CD14-positive monocyte (primary cell): ENCODE data around the gene DCUN1D3. TPM values are rescaled to one million over a fixed set of nuclear protein-coding genes. Genes with fewer than 3 reads are reported as not detected.

Source experiments
- DNase-seq, 3 donors: peaks; one replicate each; pipeline ENCODE4 v3.0.0-alpha.2; 2011 to 2022
- H2AFZ ChIP-seq: 2 replicates; pipeline ENCODE4 v1.6.0; 2012; ENCODE audit warnings: mild to moderate bottlenecking, low read depth, low read length, inconsistent platforms; ENCODE audit not compliant: insufficient read depth, poor library complexity, severe bottlenecking
- H3K27ac ChIP-seq, 2 donors: 1 replicate in 1 of 2; 2 replicates in 1 of 2; pipeline ENCODE4 v1.5.1; 2012 to 2013; ENCODE audit warnings: low read length in 2 of 2, control low read depth in 1 of 2, inconsistent platforms in 1 of 2, low read depth in 1 of 2, mild to moderate bottlenecking in 1 of 2
- H3K27me3 ChIP-seq, 2 donors: one replicate each; pipeline versions ENCODE4 v1.6.0 to v1.6.1; 2011 to 2013; ENCODE audit warnings: low read length in 2 of 2; ENCODE audit not compliant: control insufficient read depth in 2 of 2, insufficient read depth in 2 of 2
- H3K36me3 ChIP-seq, 2 donors: replicated peaks in 1 of 2; 1 replicate in 1 of 2; 2 replicates in 1 of 2; pipeline versions ENCODE4 v1.5.1 to v1.6.1; 2012 to 2013; ENCODE audit warnings: low read length in 2 of 2, control low read depth in 1 of 2, inconsistent platforms in 1 of 2, mild to moderate bottlenecking in 1 of 2; ENCODE audit not compliant: insufficient read depth in 2 of 2, control insufficient read depth in 1 of 2
- H3K4me1 ChIP-seq, 2 donors: 1 replicate in 1 of 2; 2 replicates in 1 of 2; pipeline versions ENCODE4 v1.5.1 to v1.6.1; 2012 to 2013; ENCODE audit warnings: low read length in 2 of 2, control low read depth in 1 of 2, inconsistent platforms in 1 of 2, mild to moderate bottlenecking in 1 of 2, moderate library complexity in 1 of 2; ENCODE audit not compliant: insufficient read depth in 2 of 2, control insufficient read depth in 1 of 2
- H3K4me2 ChIP-seq: replicated peaks from 2 replicates; pipeline ENCODE3; 2012; ENCODE audit warnings: low read length, moderate library complexity, mild to moderate bottlenecking; ENCODE audit not compliant: poor library complexity, severe bottlenecking; ENCODE audit errors: extremely low read depth
- H3K4me3 ChIP-seq, 3 experiments: fragments of 200-600 bp in 1 of 3; sonication (generic) in 1 of 3; replicated peaks in 1 of 3; 1 replicate in 2 of 3; 2 replicates in 1 of 3; pipeline ENCODE4 v1.5.1; 2011 to 2013; ENCODE audit warnings: low read length in 3 of 3, mild to moderate bottlenecking in 3 of 3, control low read depth in 2 of 3, low read depth in 2 of 3, inconsistent platforms in 1 of 3, moderate library complexity in 1 of 3
- H3K79me2 ChIP-seq: 2 replicates; pipeline ENCODE4 v1.6.0; 2012; ENCODE audit warnings: mild to moderate bottlenecking, control low read depth, inconsistent platforms, low read length, moderate library complexity; ENCODE audit not compliant: insufficient read depth
- H3K9ac ChIP-seq: 2 replicates; pipeline ENCODE4 v1.6.0; 2017; ENCODE audit warnings: low read length, mild to moderate bottlenecking; ENCODE audit not compliant: insufficient read depth, poor library complexity, severe bottlenecking
- H3K9me3 ChIP-seq, 2 donors: replicated peaks in 1 of 2; 1 replicate in 1 of 2; 2 replicates in 1 of 2; pipeline versions ENCODE4 v1.5.1 to v1.6.1; 2012 to 2013; ENCODE audit warnings: low read length in 2 of 2, control low read depth in 1 of 2; ENCODE audit not compliant: control insufficient read depth in 1 of 2, insufficient read depth in 1 of 2
- H4K20me1 ChIP-seq: 2 replicates; pipeline ENCODE4 v1.6.0; 2012; ENCODE audit warnings: mild to moderate bottlenecking, low read length, control low read depth, moderate library complexity; ENCODE audit not compliant: insufficient read depth
- H3K27ac Mint-ChIP-seq, 7 donors: one replicate each; pipeline ENCODE4 v1.8.0; 2020; ENCODE audit warnings: mild to moderate bottlenecking in 7 of 7, mixed read lengths in 7 of 7, moderate library complexity in 6 of 7, inconsistent platforms in 2 of 7
- H3K27me3 Mint-ChIP-seq, 3 donors: one replicate each; pipeline ENCODE4 v1.8.0; 2021 to 2022; ENCODE audit warnings: low read depth in 3 of 3, mild to moderate bottlenecking in 3 of 3, mixed read lengths in 3 of 3, moderate library complexity in 3 of 3, inconsistent platforms in 1 of 3
- H3K36me3 Mint-ChIP-seq, 2 donors: one replicate each; pipeline ENCODE4 v1.8.0; 2020; ENCODE audit warnings: mixed read lengths in 2 of 2, inconsistent platforms in 1 of 2, mild to moderate bottlenecking in 1 of 2
- H3K4me1 Mint-ChIP-seq: one replicate; pipeline ENCODE4 v1.8.0; 2020; ENCODE audit warnings: mild to moderate bottlenecking, mixed read lengths
- H3K4me3 Mint-ChIP-seq, 2 donors: one replicate each; pipeline ENCODE4 v1.8.0; 2020; ENCODE audit warnings: mild to moderate bottlenecking in 2 of 2, mixed read lengths in 2 of 2, moderate library complexity in 1 of 2
- H3K9me3 Mint-ChIP-seq, 7 donors: one replicate each; pipeline ENCODE4 v1.8.0; 2020 to 2022; ENCODE audit warnings: mixed read lengths in 7 of 7, mild to moderate bottlenecking in 6 of 7, moderate library complexity in 6 of 7, inconsistent platforms in 2 of 7
- WGBS: methylation state at CpG from one replicate; pipeline ENCODE4 v1.1.5; 2013; ENCODE audit warnings: missing lambda C conversion rate; ENCODE audit not compliant: insufficient coverage; 5-methylcytosine and 5-hydroxymethylcytosine counted together
- intact Hi-C, 2 donors: fragments of 100-400 bp; cut with micrococcal nuclease; formaldehyde crosslinking; loops; one replicate each; pipeline versions ENCODE4 v1.15.0 to v1.15.1; 2023
- polyA plus RNA-seq, 3 donors: library from polyadenylated mRNA; depleted of rRNA in 1 of 3; unstranded in 2 of 3; stranded (reverse) in 1 of 3; fragments of 300-500 nt in 2 of 3; fragments of >200 nt in 1 of 3; fragmentation: Illumina TruSeq in 2 of 3; gene quantifications; 1 replicate in 2 of 3; 2 replicates in 1 of 3; pipeline ENCODE4 v1.2.3, GENCODE V29; 2012 to 2021
- TF ChIP-seq, protein P1 (sequence below): fragments of 200-600 bp; IDR thresholded peaks from one replicate; pipeline ENCODE4 v1.8.0; 2022; ENCODE audit warnings: antibody characterized with exemption, mild to moderate bottlenecking

The DCUN1D3 gene
- polyA plus RNA-seq, 3 donors = 1.0 to 3.4 (median 1.3) TPM

DNA sequence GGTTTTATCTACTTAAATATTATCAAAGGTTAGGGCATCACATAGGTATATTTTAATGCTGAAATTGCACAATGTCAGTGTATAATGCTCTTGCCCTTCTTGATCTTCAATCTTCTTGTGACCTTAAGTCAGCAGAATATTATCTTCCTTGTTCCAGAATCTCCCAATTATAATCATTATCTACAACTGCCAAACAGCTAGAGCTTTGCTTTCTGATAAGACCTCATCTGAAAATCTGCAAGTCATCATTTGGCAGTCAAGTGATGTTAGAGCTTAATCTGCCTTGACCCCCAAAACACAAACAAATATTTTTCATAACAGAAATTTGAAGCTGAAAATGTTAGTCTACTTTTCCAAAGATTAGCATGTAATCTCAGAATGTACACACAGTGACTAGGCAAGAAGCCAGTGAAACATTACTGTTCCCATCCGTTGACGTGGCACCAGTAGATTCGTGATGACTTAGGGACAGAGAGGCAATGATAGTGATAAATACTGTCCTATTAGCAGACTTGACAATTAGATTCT is 74.1 kb downstream of the DCUN1D3 start:
- Histone ChIP-seq H3K36me3 (peaks cover 31 to 54% of the 10 kb centered on the region in 2 donors), H3K27ac (no peak overlapping the region), H3K4me1 (peaks cover 9 to 10% of the 10 kb centered on the region in 2 donors), H3K4me3 (no peak overlapping the region), H3K9me3 (no peaks in the 10 kb centered on the region), H3K4me2 (no peak overlapping the region), H3K27me3 (no peaks in the 10 kb centered on the region), H4K20me1 (no peaks in the 10 kb centered on the region), H3K79me2 (no peaks in the 10 kb centered on the region), H3K9ac (no peak overlapping the region), H2AFZ (no peak overlapping the region)
- H3K27ac Mint-ChIP-seq = no peak overlapping the region
- 76% methylated on average over 3 of the region's 3 CpGs for WGBS
- no peaks in the 10 kb centered on the region for H3K9me3 Mint-ChIP-seq
- H3K4me3 Mint-ChIP-seq = no peak overlapping the region
- no peak for DNase-seq
- H3K27me3 Mint-ChIP-seq = no peaks in the 10 kb centered on the region
- peaks cover 10% of the 10 kb centered on the region for H3K4me1 Mint-ChIP-seq
- peaks cover 20 to 34% of the 10 kb centered on the region in 2 donors for H3K36me3 Mint-ChIP-seq
- intact Hi-C loops = no loop called here
- TF ChIP-seq, protein P1, sequence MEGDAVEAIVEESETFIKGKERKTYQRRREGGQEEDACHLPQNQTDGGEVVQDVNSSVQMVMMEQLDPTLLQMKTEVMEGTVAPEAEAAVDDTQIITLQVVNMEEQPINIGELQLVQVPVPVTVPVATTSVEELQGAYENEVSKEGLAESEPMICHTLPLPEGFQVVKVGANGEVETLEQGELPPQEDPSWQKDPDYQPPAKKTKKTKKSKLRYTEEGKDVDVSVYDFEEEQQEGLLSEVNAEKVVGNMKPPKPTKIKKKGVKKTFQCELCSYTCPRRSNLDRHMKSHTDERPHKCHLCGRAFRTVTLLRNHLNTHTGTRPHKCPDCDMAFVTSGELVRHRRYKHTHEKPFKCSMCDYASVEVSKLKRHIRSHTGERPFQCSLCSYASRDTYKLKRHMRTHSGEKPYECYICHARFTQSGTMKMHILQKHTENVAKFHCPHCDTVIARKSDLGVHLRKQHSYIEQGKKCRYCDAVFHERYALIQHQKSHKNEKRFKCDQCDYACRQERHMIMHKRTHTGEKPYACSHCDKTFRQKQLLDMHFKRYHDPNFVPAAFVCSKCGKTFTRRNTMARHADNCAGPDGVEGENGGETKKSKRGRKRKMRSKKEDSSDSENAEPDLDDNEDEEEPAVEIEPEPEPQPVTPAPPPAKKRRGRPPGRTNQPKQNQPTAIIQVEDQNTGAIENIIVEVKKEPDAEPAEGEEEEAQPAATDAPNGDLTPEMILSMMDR = no peak

DNA sequence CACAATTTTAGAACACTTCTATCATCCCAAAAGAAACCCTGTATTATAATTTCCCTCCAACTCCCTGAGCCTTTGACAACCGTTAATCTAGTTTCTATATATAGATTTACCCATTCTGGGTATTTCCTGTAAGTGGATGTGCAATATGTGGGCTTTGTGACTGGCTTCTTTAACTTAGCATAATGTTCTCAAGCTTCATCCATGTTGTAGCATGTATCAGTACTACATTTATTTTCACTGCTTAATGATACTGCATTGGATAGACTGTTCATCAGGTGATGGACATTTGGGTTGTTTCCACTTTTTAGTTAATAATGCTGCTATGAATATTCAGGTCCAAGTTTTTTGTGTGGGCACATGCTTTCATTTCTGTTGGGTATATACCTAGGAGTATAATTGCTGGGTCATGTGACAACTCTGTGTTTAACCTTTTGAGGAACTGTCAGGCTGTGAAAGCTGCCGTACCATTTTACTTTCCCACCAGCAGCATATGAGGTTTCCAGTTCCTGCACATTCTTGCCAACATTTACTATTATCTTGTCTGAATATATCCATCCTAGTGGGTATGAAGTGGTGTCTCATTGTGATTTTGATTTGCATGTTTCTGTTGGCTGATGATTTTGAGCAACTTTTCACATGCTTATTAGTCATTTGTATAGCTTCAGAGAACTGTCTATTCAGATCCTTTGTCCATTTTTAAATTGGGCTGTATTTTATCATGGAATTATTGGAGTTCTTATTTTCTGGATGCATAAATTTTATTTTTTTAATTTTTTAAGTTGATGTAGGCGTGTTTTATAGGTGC is 77.4 kb downstream of the DCUN1D3 start:
- peak in 1 of 3 donors; percentile 16 for DNase-seq
- Histone ChIP-seq H3K79me2 (no peaks in the 10 kb centered on the region), H3K27me3 (no peaks in the 10 kb centered on the region), H3K9ac (no peak overlapping the region), H2AFZ (no peak overlapping the region), H3K36me3 (peaks cover 26 to 43% of the 10 kb centered on the region in 2 donors), H3K9me3 (no peaks in the 10 kb centered on the region), H3K27ac (peak overlapping the region in 1 of 2 donors; percentile 42), H3K4me2 (no peak overlapping the region), H4K20me1 (no peaks in the 10 kb centered on the region), H3K4me3 (no peak overlapping the region), H3K4me1 (peaks cover 9 to 13% of the 10 kb centered on the region in 2 donors)
- intact Hi-C loops = no loop called here
- TF ChIP-seq, protein P1 = no peak
- Mint-ChIP-seq H3K9me3 (peaks cover 0 to 1% (median 0%) of the 10 kb centered on the region in 7 donors), H3K27me3 (no peaks in the 10 kb centered on the region), H3K4me3 (no peak overlapping the region), H3K4me1 (peaks cover 15% of the 10 kb centered on the region), H3K36me3 (peaks cover 22 to 37% of the 10 kb centered on the region in 2 donors), H3K27ac (peak overlapping the region in 2 of 7 donors; percentile 64 to 81)
- no CpG with 5 or more reads among the region's 3 CpGs for WGBS
